Kidney epithelial cell (primary cell): ENCODE measurements around the gene DLG3. TPM values are rescaled to one million over a fixed set of nuclear protein-coding genes. Genes with fewer than 3 reads are reported as not detected.

Experiments
- DNase-seq: peaks from one replicate; pipeline ENCODE4 v3.0.0-alpha.2; 2010; ENCODE audit warnings: low read depth
- H3K27me3 ChIP-seq: 2 replicates; pipeline ENCODE4 v1.6.0; 2011; ENCODE audit warnings: low read length; ENCODE audit not compliant: control insufficient read depth, insufficient read depth
- H3K36me3 ChIP-seq: 2 replicates; pipeline ENCODE4 v1.5.1; 2011; ENCODE audit warnings: low read length; ENCODE audit not compliant: control insufficient read depth, insufficient read depth
- H3K4me3 ChIP-seq: 2 replicates; pipeline ENCODE4 v1.5.1; 2011; ENCODE audit warnings: low read depth, mild to moderate bottlenecking, control low read depth, low read length
- CTCF ChIP-seq: IDR thresholded peaks from 2 replicates; pipeline ENCODE4 v1.5.1; 2011; ENCODE audit warnings: mild to moderate bottlenecking, moderate library complexity, low read length, control low read depth, inconsistent platforms; ENCODE audit not compliant: insufficient read depth, poor library complexity, severe bottlenecking
- total RNA-seq: library from RNA; depleted of rRNA; stranded (reverse); fragments of >200 nt; gene quantifications from 2 replicates; pipeline ENCODE4 v1.2.3, GENCODE V29; 2015

The DLG3 gene
- total RNA-seq, 1 donor from 2014 or later: 37.6 TPM

GRCh38 chrX:70527053-70527452, 82.4 kb downstream of the DLG3 start:
- H3K36me3 ChIP-seq: no peaks in the 10 kb centered on the region
- TF ChIP-seq CTCF: no peak
- no peak for DNase-seq
- H3K27me3 ChIP-seq: no peaks in the 10 kb centered on the region
- H3K4me3 ChIP-seq: no peak overlapping the region

DNA sequence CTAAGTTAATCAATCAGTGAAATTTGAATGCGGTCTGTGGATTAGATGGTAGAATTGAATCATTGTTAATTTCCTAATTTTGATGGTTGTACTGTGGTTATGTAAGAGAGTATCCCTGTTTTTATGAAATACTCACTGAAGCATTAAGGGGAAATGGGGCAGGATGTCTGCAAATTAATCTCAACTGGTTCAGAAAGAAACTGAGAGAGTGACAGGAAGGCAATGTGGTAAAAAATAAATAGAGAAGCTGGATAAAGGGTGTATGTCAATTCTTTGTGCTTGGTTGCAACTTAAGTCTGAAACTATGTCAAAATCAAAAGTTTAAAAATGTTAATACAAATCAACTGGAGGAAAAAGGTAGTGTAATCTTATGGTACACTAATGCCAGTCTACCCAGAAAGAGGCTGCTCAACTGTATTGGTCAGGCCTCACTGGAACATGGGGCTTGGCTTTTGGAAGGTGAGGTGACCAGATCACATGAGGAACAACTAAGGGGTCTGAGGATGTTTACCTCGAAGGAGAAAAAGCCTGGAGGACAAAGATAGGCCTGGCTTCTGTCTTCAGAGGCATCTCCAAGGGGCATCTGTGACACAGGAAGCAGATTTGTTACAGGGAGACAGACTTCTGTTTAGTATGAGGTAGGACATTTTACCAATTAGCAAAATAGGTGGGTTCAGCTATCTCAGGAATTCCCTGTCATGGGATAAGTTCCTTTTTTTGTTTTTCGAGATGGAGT, 83.1 kb downstream of the DLG3 start:
- no peak for DNase-seq
- TF ChIP-seq CTCF: no peak

DNA sequence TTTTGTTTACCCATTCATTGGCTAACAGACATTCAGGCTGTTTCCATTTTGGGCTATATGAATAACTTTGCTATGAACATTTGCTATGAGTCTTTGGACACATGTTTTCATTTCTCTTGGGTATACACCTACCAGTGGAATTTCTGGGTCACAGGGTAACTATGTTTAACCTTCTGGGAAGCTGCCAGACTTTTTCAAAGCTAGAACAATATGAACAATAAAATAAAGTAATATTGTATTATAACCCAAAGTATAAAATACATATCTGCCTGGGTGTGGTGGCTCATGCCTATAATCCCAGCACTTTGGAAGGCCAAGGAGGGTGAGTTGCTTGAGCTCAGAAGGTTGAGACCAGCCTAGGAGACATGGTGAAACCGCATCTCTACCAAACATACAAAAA, 90.6 kb downstream of the DLG3 start:
- TF ChIP-seq CTCF: no peak
- Histone ChIP-seq H3K27me3 (no peaks in the 10 kb centered on the region), H3K36me3 (no peaks in the 10 kb centered on the region), H3K4me3 (no peak overlapping the region)
- no peak for DNase-seq

More for the DNA sequence above, 83.1 kb downstream of the DLG3 start:
- H3K36me3 ChIP-seq: no peaks in the 10 kb centered on the region
- H3K4me3 ChIP-seq: no peak overlapping the region
- no peaks in the 10 kb centered on the region for H3K27me3 ChIP-seq

- H3K27me3 ChIP-seq: no peaks in the 10 kb centered on the region
- no peak overlapping the region for H3K4me3 ChIP-seq
- DNase-seq: no peak
- no peaks in the 10 kb centered on the region for H3K36me3 ChIP-seq
- TF ChIP-seq CTCF: no peak
Measured at GRCh38 chrX:70549429-70549828, 104.8 kb downstream of the DLG3 start.

DNA sequence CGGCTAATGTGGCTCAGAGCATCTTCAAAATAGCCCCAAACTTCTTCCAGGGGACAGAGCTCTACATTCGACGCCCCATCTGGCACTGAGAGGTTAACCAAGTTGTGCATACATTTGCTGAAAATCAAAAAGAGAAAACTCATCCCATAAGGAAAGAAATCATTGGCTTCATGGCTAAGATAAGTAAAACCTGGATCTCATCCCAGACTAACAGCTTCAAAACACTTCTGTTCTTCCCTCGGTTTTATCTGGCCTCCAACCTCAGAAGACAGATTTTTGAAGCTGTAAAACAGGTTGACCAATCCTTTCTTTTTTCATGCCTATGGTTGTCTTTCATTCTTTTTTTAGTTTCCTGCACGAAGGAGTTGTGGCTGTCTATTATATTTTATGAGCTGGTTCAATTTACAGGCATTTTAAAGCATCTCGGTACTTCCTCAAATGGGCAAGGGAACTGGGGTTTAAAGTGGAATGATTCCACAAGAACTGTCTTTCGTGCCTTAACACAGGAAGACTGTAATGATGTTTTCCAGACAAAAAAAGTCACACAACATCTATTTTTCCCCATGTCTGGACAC, 107.6 kb downstream of the DLG3 start:
- no peak for DNase-seq
- Histone ChIP-seq H3K27me3 (no peaks in the 10 kb centered on the region), H3K4me3 (no peak overlapping the region), H3K36me3 (no peaks in the 10 kb centered on the region)
- TF ChIP-seq CTCF: no peak

DNA sequence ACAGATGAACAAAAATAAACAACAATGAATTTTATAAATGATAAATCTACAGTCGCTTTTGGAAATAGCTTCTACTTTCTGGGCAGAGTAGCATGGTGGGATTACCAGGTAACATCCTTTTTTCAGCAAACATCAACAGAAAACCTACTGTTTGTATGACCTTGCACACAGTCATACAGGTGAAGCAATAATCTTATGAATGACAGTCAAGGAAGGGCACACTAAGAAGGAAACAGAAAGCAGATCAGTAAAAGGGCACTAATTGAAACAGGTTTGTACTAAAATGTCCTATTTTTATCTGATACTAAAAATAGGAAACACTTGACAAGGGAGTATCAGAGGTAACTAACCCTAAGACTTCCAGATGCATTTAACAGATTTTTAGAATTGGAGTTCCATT, 108.9 kb downstream of the DLG3 start:
- no peak overlapping the region for H3K4me3 ChIP-seq
- no peaks in the 10 kb centered on the region for H3K27me3 ChIP-seq
- DNase-seq: no peak
- no peak for TF ChIP-seq CTCF
- no peaks in the 10 kb centered on the region for H3K36me3 ChIP-seq
